ENCODE results near the gene MAP3K2.
"Not testable (repeated sequence)": the region's sequence is repeated elsewhere in the genome, so short reads cannot be mapped to it uniquely, and the experiment has no call there.

The MAP3K2 gene

DNA sequence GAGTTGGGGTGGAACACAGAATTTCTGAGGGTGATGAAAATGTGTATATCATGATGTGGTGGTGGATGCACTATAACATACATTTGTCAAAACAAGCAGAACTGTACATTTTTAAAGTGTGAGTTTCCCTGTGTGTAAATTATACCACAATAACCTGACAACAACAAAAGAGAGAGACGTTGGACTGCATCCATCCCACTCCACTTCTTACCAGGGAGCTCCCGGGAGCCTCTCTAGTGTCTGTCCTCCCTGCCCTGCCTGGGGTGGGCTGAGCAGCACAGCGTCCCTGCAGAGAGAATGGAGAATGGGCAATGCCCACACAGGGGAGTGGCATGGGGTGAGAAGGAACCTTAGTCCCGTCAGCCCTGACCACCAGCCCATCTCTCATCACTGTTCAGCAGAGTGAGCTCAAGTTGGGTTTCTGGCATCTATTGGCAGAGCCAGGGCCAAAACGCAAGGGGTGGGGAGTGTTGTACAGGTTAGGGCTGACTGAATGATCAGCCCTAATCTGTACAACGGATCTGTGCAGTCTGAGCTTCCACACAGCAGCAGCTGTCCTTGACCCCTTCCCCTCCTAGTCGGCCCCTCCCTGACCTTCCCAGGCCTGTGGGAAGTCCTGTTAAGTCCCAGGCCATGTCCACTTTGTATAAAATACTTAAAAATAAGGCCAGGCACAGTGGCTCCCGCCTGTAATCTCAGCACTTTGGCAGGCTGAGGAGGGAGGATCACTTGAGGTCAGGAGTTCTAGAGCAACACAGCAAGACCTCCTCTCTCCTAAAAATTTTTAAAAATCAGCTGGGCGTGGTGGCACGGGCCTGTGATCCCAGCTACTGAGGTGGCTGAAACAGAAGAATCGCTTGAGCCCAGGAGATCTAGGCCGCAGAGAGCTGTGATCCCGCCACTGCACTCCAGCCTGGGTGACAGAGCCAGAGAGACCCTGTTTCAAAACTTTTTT is 27.1 kb upstream of the MAP3K2 start:
- TF ChIP-seq, protein P1, sequence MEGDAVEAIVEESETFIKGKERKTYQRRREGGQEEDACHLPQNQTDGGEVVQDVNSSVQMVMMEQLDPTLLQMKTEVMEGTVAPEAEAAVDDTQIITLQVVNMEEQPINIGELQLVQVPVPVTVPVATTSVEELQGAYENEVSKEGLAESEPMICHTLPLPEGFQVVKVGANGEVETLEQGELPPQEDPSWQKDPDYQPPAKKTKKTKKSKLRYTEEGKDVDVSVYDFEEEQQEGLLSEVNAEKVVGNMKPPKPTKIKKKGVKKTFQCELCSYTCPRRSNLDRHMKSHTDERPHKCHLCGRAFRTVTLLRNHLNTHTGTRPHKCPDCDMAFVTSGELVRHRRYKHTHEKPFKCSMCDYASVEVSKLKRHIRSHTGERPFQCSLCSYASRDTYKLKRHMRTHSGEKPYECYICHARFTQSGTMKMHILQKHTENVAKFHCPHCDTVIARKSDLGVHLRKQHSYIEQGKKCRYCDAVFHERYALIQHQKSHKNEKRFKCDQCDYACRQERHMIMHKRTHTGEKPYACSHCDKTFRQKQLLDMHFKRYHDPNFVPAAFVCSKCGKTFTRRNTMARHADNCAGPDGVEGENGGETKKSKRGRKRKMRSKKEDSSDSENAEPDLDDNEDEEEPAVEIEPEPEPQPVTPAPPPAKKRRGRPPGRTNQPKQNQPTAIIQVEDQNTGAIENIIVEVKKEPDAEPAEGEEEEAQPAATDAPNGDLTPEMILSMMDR (IDR thresholded peaks at IDR 0.05; ENCODE audit: insufficient read depth, missing control alignments), result no peak
- no peak for DNase-seq (ENCODE audit: insufficient read length, low spot score)
- FAIRE-seq, result no peak

DNA sequence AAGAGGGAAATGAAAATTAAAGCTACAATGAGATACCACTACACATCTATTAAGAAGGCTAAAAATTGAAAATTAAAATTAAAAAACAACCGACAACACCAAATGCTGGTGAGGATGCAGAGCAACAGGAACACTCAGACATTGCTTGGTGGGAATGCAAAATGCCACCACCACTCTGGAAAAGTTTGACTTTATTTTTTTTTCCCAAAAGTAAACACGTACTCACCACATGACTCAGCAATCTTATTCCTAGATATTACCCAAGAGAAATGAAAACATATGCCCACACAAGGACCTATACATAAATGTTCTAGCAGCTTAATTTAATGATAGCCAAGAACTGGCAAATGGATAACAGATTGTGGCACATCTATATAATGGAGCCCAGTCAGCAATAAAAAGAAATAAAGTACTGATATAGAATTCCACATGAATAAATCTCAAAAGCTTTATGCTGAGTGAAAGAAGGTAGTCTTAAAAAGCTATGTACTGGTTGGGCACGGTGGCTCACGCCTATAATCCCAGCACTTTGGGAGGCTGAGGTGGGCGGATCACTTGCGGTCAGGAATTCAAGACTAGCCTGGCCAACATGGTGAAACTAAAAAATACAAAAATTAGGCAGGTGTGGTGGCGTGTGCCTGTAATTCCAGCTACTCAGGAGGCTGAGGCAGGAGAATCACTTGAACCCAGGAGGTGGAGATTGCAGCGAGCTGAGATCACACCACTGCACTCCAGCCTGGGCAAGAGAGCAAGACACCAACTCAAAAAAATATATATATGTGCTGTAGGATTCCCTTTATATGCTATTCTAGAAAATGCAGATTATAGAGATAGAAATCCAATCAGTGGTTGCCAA is 26.2 kb upstream of the MAP3K2 start:
- TF ChIP-seq, protein P1 (IDR thresholded peaks at IDR 0.05; ENCODE audit: insufficient read depth, missing control alignments), result no peak
- DNase-seq (ENCODE audit: insufficient read length, low spot score) (no peak), FAIRE-seq (no peak)

DNA sequence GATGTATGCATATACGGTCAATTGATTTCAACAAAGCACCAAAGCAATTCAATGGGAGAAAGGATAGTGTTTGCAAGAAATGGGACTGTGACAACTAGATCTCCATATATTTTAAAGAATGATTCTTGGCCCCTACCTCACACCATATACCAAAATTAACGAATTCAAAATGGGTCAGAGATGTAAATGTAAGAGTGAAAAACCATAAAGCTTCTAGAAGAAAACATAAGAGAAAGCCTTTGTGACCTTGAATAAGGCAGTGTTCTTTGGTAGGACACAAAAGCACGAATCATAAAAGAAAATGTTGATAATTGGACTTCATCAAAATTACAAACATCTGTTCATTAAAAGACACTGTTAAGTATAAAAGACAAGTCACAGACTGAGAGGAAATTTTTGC is 25.4 kb upstream of the MAP3K2 start:
- TF ChIP-seq, protein P1 (IDR thresholded peaks at IDR 0.05; ENCODE audit: insufficient read depth, missing control alignments), result no peak
- no peak for DNase-seq (ENCODE audit: insufficient read length, low spot score)
- no peak for FAIRE-seq

DNA sequence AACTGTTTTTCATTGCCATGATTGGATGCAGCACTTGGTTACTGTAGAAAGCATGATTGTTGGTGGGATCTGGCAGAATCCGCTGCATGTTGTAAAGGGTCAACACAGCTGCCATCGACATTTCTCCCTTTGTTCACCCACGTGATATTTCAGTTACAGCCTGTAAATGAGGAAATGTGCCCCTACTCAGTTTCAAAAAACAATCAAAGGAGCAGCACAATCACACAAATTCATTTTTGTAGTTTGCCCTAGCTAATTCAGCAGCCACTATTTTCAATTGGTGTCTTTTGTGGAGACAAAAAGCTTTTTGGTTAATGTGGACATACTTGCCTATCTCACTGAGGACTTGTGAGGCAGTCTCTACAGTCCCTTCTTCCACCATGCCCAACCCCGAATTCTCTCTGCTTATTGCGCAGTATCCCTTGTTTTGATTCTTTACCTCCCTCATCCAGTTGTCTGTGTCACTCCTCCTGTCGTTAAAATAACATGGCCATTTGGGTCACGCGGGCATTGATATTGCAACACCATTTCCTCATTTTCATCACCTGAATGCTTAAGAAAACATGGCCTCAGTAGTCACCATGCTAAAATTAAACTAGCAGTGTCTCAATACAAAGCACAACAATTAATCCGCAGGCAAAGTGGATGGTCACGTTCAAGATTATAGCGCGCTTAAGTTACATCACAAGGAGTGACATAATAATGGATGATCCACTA is 24.0 kb upstream of the MAP3K2 start:
- TF ChIP-seq, protein P1 (IDR thresholded peaks at IDR 0.05; ENCODE audit: insufficient read depth, missing control alignments), result no peak
- no peak for DNase-seq (ENCODE audit: insufficient read length, low spot score)
- FAIRE-seq, result no peak

DNA sequence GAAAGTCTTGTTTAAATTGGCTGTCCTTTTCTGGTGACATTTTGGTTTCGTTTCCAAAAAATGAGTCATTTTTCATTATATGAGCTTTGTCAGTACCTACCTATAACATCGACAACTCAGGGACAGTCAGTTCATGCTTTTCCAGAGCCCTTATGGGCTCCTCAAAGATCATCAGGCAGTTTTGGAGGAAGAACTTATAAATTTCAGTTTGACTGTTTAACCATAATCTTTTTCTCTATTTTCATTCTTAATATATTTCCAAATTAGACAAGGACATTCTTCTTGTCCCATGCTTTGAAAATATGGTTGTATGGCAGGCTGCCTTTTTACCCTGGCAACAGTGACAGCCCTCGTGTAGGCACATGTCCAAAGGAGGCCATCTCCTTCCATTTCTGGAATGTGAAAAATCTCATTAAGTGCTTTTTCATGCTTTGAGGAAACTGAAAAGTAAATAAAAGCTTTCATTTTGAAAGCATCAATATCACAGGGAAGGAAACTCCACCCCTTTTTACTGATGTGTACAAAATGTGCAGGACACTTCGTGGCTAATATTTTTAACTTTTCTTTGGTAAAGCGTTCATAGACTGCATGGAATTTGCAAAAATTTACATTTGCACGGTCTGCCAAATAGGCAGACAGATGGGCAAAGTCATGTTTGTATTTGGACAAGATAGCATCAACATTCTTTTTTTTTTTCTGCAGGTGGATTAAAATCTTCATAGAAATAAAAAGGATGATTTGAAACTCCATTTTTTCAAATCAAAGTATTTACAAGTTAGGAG is 23.3 kb upstream of the MAP3K2 start:
- DNase-seq (ENCODE audit: insufficient read length, low spot score) (no peak), FAIRE-seq (no peak)
- TF ChIP-seq, protein P1 (IDR thresholded peaks at IDR 0.05; ENCODE audit: insufficient read depth, missing control alignments), result no peak

DNA sequence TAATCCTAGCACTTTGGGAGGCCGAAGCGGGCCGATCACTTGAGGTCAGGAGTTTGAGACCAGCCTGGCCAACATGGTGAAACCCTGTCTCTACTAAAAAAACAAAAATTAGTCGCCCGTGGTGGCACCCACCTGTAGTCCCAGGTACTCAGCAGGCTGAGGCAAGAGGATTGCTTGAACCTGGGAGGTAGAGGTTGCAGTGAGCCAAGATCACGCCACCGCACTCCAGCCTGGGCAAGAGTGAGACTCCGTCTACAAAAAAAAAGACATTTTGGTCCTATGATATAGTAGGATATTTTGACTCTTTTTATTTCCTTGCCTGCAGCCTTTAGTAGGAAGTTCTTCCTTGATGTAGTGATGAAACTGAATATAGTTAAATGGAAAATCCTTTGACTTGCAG is 21.9 kb upstream of the MAP3K2 start:
- FAIRE-seq; DNase-seq (ENCODE audit: insufficient read length, low spot score): not testable (repeated sequence)

DNA sequence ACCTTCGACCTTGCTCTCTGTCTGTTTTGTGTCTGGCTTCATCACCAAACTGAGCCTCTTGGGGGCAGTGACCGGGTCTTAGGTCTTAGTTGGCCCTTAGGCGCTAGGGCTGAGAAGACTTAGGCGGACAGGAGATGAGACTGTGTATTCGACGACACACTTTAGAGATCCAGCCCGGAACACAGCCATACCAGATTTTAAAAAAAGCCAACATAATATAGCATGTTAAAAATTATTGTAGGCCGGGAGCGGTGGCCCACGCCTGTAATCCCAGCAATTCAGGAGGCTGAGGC is 21.0 kb upstream of the MAP3K2 start:
- DNase-seq (ENCODE audit: insufficient read length, low spot score), result no peak
- no peak for FAIRE-seq
- TF ChIP-seq, protein P1 (IDR thresholded peaks at IDR 0.05; ENCODE audit: insufficient read depth, missing control alignments), result no peak
